GM20431 (cell line): Measurements from ENCODE around the gene DZIP1L.
"Not testable (repeated sequence)": the region's sequence is repeated elsewhere in the genome, so short reads cannot be mapped to it uniquely, and the experiment has no call there.

Source experiments
- in situ Hi-C: fragments of 300-500 bp; cut with MseI, MboI; formaldehyde crosslinking; loops from one replicate; pipeline ENCODE4 v1.15.0; 2020; ENCODE audit warnings: low sequenced_read_pairs; ENCODE audit not compliant: unreplicated experiment

Gene DZIP1L, protein sequence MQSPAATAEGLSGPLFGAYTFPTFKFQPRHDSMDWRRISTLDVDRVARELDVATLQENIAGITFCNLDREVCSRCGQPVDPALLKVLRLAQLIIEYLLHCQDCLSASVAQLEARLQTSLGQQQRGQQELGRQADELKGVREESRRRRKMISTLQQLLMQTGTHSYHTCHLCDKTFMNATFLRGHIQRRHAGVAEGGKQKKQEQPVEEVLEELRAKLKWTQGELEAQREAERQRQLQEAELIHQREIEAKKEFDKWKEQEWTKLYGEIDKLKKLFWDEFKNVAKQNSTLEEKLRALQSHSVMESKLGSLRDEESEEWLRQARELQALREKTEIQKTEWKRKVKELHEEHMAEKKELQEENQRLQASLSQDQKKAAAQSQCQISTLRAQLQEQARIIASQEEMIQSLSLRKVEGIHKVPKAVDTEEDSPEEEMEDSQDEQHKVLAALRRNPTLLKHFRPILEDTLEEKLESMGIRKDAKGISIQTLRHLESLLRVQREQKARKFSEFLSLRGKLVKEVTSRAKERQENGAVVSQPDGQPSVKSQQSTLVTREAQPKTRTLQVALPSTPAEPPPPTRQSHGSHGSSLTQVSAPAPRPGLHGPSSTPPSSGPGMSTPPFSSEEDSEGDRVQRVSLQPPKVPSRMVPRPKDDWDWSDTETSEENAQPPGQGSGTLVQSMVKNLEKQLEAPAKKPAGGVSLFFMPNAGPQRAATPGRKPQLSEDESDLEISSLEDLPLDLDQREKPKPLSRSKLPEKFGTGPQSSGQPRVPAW

DNA sequence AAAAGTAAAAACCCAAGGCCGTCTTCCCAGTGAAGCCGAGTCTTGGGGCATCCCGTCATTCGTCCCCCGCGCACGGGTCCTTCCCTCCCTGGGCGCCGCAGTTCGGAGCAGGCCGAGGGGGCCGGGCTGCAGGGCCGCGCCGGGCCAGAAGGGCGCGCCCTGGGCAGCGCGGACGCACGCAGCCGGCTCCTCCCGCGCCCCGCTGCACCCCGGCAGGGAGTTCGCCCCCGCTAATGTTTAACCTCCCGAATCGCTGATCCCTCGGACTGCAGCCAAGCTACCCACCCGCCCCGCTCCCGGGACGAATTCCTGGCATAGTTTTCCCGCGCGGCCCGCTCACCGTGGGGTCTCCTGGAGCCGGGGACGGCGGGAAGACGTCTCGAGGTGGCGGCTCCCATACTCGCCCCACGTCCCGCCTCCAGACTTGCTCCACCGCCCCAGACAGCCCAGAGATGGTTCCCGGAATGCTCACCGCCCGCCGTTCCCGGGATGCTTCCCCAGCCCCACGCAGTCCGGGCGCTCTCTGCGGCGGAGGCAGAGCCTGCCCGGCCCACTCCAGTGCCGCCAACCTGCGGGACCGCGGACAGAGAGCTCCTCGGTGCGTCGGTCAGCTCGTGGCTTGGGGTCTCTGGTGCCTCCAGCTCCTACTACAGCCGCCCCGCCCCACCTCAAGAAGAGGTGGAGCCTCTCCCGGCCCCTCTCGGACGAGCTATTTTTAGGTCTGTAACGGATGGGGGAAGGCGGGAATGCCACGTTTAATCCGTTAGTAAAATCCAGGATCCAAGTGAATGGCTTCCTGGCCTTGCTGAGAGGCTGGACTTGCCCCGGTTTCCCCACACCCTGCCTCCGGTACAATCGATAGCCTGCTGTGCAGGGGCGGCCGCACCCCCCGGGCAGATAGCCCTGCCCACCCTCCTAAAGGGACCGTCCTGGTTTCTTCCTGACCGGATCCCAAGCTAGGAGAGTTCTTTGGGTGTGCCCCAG, at the start of gene DZIP1L:
DZIP1L (minus strand) TSS at position 621 of the 984 bp plus-strand sequence. CDS start 11,637 bp downstream, outside the sequence.
- in situ Hi-C loops, result loop anchor here (10.0 kb wide), 1 partner anchor 50 kb away; no protein-coding TSS in a partner anchor

DNA sequence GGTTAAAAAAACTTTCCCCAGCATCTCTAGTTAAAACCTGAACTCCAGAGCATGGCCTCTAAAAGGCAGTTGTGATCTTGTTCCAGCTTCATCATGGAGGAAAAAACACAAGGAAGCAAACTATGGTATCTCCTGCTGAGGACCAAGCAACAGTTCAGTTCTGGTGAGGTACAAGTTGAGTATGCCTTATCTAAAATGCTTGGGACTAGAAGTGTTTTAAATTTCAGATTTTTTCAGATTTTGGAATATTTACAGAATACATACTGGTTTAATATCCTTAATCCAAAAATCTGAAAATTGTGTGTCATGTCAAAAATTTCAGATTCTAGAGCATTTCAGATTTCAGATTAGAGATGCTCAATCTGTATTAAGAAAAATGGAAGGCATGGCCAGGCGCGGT, 49.7 kb upstream of the DZIP1L start:
- in situ Hi-C loops, result no loop called here

DNA sequence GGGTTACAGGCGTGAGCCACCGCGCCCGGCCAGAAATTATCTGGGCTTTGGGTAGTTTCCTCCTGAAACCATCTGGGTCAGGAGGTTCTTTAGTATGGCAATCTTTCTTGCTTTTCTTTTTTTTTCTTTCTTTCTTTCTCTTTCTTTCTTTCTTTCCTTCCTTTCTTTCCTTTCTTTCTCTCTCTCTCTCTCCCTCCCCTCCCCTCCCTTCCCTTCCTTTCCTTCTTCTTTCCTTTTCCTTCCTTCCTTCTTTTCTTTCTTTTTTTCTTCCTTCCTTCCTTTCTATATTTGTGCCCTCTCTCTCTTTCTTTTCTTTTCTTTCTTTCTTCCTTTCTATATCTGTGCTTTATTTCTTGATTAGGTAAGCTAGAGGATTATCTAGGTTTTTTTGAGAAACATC, 42.3 kb upstream of the DZIP1L start:
- in situ Hi-C loops, result no loop called here

DNA sequence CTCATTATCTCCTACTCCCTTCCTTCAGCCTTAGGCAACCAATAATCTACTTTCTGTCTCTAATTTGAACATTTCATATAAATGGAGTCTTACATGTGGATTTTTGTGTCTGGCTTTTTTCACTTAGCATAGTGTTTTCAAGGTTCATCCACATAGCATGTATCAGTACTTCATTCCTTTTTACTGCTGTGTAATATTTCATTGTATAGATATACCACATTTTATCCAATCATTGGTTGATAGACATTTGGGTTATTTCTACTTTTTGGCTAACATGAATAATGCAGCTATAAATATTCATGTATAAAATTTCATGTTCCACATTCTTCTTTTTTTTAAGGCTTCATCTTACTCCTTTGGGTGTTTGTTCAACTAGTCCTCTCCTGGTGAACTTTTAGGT, 39.1 kb upstream of the DZIP1L start:
- in situ Hi-C loops, result no loop called here

DNA sequence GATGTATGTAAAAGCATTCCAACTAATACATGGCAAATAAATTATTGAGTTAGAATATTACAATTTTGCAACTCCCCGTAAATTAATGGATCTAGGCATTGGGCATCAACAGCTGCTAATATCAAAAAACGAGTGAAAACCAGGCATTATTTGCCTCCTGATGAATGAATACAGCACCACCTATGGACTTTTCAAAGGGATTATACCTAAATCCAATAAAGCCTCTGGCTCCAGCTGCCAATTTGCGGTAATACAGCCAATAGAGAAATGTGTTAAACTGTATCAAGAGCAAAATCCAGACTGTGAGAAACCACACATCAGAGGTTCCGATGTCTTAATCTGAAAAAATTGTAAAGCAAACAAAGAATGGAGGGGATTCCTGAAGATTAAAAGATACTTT, 33.1 kb upstream of the DZIP1L start:
- in situ Hi-C loops, result no loop called here

DNA sequence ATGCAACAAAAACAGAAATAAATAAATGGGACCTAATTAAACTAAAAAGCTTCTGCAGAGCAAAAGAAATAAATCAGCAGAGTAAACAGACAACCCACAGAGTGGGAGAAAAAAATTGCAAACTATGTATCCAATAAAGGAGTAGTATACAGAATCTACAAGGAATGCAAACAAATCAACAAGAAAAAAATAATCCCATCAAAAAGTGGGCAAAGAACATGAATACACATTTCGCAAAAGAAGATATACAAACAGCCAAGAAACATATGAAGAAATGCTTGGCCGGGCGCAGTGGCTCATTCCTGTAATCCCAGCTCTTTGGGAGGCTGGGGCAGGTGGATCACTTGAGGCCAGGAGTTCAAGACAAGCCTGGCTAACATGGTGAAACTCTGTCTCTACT, 26.8 kb upstream of the DZIP1L start:
- in situ Hi-C loops, result not testable (repeated sequence)

DNA sequence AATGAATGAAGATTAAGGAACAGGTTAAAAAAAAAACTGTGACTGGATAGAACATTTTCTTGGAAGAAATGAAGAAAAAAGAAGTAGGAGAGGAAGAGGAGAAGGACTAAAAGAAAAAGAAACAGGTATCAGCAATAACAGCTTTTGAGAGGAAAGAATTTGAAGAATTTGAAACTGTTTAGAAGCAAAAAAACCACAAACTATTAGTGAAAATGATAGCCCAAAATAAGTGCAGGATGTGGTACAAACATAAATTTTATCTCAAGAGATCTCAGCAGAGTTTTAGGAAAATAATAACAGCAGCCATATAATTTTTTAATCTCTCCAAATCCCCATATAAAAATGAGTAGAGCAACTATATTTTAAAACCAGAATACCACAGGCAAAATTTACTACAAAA, 25.5 kb upstream of the DZIP1L start:
- in situ Hi-C loops, result no loop called here

DNA sequence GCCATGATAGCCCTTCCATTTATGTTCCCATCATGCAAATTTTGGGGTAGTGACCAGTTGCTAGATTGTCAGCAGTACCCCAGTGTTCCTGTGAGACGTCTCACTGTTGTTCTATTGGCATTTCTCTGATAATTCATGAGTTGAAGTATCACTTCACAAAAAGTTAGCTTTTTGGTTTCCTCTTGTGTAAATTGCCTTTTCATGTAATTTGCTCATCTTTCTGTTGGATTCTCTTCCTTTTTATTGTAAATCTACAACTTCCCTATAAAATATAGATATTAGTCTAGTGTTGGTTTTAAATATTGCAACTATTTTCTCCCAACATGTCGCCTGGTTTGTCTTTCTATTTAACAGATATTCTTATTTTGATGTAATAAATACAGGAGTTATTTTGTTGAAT, 24.3 kb upstream of the DZIP1L start:
- in situ Hi-C loops, result no loop called here

DNA sequence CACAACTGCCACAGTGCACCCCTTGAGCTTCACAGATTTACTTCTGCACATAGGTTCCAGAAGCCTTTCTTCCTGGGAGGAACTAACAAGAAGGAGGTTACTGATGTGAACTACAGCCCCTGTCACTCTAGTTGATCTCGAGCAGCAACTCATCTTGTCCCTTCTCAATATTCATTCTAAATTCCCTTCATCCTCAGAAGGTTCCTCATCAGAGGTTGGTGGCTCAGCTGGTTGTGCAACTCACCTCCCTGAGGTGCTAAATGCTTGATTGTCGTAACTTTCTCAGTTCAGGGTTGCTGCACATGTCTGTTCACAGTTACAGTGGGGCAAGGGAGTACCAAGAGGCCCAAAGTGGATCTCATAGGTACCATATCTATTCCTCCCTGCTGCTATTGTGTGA, 22.5 kb upstream of the DZIP1L start:
- in situ Hi-C loops, result no loop called here

DNA sequence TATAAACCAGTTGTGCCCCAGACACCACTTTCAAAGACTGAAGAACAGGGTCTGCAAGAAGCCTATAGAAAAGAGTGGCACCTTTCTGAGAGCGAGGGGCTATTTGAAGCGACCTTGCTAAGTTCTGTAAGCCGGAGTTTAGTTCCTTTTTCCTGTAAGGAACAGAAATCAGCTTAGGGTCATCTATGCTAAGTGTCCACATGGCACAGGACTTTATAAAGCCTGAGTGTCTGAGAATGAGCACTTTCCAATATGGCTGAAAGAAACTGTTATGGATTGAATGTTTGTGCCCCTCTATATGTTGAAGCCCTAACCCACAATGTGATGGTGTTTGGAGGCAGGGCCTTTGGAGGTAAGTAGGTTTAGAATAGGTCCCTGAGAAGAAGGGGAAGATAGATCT, 20.8 kb upstream of the DZIP1L start:
- in situ Hi-C loops, result no loop called here

DNA sequence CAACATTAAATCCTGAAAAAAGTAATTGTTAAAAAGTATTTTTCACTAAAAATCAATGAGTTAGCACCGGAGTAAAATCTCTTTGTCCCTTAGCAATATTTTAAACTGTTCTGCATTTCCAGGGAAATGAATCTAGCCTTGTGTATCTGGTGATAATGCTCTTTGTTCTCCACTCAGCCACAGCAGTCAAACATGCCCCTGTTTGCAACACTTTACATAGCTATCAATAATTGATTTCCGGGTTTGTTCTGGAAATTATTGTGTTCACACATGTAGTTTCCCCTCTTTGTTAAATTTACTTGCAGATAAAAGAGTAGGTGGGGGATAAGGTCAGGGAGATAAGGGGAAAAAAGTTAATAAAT, 20.4 kb upstream of the DZIP1L start:
- in situ Hi-C loops, result no loop called here

DNA sequence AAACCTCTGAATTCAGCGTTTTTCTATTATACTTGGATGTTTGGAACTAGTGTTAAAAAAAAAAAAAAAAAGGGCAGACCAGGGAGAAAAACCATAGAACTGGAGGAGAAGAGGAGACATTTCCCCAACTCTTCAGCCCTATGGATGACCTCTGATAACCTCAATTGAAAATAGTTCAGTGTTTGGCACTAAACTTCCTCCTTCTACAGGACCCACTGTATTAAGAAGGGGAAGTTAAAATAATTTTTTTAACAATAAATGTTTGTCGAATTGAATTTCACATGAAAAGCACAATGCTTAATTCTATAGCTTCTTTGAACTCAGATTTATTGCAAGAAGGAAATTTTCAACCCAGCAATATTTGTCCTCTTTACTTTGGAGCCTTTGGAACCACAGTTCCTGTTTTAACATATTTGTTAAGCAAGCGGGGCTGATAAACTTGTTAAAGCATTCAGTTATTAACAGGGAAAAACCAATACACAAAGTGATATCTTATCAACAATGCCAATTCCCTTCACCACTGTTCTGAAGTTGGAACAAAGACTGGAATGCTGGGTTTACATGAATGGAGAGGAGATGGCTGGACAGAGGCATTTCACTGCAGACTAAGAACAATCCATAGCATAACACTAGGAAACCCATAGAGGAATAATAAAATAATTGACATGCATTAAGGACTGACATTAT, 19.9 kb upstream of the DZIP1L start:
- in situ Hi-C loops, result no loop called here

DNA sequence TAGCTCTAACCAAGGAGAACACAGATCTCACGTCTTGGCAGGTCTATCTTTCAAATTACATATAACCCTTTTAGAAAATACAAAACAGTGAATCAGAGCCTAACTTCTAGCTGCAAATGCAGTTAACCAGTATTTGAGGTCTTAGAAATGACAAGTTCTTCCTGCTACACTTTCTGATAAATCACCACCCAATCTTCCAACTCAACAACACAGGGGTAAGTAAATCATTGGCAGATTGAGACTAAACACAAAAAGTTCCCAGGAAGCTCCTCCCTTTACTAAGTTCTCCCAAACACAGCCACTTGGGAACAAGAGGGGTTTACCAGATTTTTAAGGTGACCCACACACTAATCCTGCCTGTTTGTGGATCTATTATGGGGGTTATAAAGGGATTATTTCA, 16.8 kb upstream of the DZIP1L start, which contains the start of gene A4GNT:
A4GNT (minus strand) TSS at position 152 of the 400 bp plus-strand sequence. CDS start 1,134 bp downstream, outside the sequence.
- in situ Hi-C loops, result no loop called here

DNA sequence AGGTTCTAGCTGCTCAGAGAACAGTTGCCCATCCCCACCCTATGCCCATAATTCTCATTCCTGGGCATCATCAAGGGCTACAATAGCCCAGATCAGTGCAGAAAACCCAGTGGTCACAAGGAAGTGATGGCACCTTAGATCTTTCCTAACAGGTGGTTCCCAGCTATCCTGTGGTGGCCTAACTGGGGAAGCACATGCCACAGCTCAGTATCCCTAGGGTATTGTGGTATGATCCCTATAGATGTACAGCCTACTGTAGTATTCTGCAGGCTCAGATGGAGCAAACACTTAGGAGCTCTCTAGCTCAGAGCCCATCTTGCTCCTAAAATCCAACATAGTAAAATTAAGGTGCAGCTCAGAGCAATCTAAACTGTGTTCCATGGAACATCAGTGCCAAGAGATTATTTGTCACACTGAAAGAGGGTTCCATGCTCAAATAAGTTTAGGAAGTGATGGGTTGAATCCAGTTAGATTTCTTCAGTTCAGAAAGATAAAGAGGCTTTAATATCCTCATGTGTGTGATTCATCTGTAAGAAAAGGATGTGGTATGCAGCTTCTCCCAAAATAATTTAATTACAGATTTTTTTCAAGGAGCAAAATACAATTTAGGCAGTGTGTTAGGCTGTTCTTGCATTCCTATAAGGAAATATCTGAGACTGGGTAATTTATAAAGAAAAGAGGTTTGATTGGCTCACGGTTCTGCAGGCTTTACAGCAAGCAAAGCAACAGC, 12.4 kb upstream of the DZIP1L start:
- in situ Hi-C loops, result no loop called here

DNA sequence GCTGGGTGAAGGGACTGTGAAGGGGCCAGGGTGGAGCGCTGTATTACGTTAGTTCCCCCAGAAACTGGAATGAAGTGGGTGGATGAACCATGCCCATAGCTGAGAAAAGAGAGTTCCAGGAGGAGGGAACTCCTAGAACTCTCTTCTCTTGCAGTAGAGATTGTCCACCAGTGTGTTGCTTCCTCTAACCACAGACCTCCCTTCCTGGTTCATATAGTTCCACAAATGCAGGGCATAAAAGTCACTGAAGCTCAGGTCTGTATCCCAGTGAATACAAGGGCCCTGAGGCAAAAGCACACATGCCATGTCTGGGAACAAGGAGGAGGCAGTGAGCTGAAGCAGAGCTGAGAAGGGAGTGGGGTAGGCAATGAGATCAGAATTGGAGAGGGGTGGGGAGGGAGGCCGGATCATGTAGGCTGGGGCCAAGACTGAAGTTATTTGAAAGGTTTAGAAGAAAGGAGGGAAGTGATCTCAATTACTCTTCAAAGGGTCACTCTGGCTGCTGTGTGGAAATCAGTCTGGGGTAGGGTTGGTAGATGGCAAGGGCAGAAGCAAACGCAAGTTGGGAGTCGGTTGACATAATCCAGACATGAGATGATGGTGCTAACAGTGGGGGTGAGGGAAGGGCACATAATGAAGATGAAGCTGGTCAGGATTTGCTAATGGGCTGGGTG, 10.3 kb upstream of the DZIP1L start:
- in situ Hi-C loops, result no loop called here

DNA sequence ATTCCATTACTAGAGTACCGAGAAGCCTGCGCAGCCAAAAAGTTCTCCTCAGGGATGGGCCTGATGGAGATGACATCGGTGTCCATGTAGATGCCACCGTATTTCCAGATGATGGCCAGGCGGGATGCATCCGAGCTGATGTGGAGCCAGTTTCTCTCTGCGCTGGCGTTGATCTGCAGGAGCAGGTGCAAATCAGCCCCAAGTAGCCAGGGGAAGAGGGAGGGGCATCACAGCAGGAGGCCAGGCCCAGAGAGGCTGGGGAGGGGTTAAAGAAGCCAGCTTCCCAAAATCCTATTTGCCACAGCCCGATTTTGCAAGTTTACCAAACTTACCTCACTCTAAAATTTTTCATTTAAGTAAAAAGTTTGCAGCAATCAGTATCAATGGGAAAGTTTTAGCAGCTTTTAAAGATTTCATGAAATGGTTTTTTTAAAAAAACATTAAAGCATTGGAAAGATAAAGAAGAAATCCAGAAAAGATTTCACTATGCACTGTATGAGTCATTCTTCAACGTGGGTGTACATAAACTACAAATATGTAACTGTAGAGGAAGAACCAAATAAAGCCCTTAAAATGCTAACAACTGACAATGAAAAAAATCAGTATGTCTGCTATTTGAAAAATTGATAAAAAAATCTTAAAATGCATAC, 9.4 kb upstream of the DZIP1L start:
- in situ Hi-C loops, result no loop called here

DNA sequence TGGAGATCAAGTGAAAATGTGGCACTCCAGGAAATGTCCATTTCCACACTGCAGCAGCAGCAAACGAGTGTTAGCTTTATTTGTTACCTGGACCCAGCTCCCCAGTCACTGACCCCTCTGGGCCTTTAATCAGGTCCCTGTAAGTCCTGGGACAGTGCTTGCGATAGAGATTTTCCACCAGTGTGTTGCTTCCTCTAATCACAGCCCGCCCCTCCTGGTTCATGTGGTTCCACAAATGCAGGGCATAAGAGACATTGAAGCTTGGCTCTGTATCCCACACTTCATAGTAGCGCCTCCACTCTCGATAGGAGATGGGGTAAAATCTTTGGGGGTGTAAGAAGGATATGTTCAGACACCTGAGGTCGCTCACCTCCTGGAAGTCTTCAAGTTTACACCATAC, 8.8 kb upstream of the DZIP1L start:
- in situ Hi-C loops, result no loop called here

DNA sequence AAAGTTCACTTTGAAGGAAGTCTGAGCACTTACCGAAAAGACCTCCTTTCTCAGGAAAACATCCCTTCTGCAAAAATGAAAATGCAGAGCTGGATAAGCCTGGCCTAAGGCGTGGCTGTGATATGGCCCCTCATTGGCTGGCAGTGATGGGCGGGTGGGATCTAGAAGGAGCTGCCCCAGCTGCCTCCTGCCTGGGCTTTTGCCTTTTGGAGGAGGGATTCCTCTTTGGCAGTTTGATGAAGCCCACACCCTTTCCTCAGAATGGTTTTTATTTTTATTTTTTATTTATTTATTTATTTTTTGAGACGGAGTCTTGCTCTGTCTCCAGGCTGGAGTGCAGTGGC, 4.0 kb upstream of the DZIP1L start:
- in situ Hi-C loops, result loop anchor here (10.0 kb wide), 1 partner anchor 55 kb away; no protein-coding TSS in a partner anchor
